ENCODE measurements around the gene PCYOX1L.

PCYOX1L gene

DNA sequence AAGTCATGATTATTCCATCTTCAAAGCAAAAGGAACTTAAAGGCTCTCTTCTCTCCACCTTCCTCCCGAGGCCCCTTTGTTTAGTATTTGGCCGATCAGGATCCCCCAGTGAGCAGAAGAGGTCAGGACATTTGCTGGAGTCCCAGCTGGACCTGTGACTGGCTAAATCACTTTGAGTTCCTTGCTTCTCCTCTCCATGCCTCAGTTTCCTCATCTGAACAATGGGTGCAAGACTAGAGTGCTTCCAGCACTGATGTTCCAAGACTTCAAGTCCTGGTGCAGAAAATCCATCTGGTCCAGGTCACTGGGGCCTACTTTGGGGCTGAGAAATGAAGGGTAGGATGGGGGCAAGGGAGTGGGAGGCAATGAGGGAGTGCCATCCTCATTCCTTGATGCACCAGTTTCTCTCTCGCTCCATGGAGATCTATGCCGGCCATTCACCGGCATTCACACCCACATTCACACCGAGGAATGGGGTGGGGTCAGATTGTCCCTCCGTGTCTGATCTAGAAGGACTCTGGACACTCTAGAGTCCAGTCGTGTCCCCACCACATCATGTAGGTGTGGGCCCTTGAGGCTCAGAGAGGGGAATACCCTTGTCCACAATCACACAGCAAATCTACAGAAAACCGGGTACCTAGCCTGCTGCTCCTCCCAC is 60.0 kb downstream of the PCYOX1L start:
- no peak for DNase-seq (ENCODE audit: low read depth)
- TF ChIP-seq CTCF (conservative IDR thresholded peaks at IDR 0.05; ENCODE audit: control insufficient read depth, insufficient read depth, low read depth, low read length) = no peak
- no peak overlapping the region for H3K4me3 ChIP-seq (ENCODE audit: control insufficient read depth, low read depth, low read length)

DNA sequence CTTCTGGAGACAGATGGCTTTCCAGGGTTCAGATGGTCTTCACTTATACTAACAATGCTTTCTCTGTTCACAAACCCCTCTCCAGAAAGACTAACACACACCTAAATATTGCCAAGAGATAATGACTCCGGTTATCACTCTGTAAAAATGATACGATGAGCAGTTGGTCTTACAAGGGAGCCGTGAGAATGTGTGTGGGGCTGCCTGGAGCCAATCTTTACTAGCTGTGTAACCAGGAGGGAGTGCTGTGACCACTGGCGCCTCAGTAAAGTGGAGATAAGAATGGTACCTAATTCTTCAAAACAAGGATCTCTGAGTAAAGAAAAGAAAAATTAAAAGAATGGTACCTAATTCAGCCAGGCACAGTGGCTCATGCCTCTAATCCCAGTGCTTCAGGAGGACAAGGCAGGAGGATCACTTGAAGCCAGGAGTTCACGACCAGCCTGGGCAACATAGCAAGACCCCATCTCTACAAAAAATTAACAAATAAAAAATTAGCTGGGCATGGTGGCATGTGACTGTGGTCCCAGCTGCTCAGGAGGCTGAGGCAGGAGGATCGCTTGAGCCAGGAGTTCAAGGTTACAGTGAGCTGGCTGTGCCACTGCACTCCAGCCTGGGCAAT is 61.2 kb downstream of the PCYOX1L start:
- TF ChIP-seq CTCF (conservative IDR thresholded peaks at IDR 0.05; ENCODE audit: control insufficient read depth, insufficient read depth, low read depth, low read length) = no peak
- H3K4me3 ChIP-seq (ENCODE audit: control insufficient read depth, low read depth, low read length) = no peak overlapping the region
- DNase-seq (ENCODE audit: low read depth) = no peak
